ENCODE measurements around the gene PLA2G6.
"Not testable (repeated sequence)": the region's sequence is repeated elsewhere in the genome, so short reads cannot be mapped to it uniquely, and the experiment has no call there.

Gene PLA2G6

GRCh38 chr22:38129856-38130255, 51.8 kb downstream of the PLA2G6 start:
- no peak for DNase-seq

GRCh38 chr22:38129021-38129420, 52.6 kb downstream of the PLA2G6 start:
- no peak for DNase-seq

DNA sequence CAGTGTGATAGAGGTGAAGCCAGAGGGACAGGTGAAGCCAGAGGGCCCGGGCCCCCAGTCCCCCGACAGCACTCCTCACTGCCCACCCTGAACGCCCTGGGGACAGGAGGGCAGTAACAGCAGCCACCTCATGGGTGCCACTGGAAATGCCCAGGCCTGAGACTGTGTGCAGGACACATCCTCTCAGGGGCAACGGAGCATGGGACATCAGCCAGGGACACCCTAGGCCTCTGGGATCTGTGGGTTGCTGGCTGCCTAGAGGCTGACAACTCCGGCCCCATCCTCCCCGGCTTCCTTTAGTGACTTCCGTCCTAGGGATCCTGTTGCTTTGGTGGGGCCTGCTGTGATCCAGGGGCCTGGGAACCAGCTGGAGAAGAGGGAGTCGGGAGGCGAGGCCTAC, 53.8 kb downstream of the PLA2G6 start:
- no peak for DNase-seq

- no peak for DNase-seq
These were observed 54.5 kb downstream of the PLA2G6 start for GRCh38 chr22:38126928-38127668.

DNA sequence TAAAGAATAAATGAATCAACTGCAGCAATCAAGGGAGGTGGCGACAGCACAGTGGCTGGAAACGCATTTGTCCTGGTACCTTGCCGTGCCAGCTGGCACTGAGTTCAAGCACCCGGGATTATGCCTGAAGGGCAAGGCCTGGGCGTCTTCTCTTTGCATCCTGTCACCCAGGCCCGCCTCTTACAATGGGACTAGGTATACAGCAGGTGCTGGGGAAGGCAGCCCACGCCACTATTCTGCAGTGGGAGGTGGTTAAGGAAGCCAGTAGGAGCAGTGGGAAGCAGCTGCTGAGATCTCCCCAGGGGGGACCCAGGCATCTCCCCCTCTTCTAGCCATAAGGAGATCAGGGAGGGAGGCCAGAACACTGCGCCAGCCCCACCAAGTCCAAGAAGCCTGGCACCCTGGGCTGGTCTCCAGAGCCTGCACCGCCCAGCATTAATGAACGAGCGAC, 55.9 kb downstream of the PLA2G6 start:
- no peak for DNase-seq

- no peak for DNase-seq
These were observed 56.5 kb downstream of the PLA2G6 start for GRCh38 chr22:38125038-38125610.

DNA sequence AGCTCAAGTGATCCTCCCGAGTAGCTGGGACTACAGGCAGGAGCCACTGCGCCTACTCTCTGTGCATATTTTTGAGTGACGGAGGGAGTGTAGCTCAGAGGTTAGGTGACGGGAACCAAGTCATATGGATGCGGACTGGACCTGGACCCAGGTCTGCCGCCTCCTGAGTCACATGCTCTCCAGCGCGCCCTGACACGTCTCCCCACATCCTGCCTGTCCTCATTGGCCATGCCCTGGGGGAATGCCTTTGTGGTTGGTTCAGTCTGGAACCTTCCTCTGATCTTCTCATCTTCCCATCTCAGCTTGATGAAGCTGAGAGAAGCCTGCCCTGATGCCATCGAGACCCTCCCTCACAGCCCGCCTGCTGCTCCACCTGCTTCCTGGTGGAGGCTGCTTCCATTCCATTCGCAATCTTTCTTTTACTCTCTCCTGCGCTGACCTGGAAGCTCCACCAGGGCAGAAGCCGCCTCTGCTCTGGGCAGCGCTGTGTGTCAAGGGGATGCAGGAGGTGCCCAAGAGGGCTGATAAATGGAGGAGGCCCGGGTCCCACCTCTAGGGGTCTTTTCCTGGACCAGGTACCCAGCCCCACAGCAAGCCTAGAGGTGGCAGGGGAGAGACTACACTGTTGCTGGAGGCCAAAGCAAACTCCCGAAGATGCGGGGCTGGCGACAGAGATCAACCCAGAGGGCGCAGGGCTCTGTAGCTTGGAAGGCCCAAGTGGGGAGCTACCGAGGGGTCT, 57.2 kb downstream of the PLA2G6 start:
- no peak for DNase-seq

DNA sequence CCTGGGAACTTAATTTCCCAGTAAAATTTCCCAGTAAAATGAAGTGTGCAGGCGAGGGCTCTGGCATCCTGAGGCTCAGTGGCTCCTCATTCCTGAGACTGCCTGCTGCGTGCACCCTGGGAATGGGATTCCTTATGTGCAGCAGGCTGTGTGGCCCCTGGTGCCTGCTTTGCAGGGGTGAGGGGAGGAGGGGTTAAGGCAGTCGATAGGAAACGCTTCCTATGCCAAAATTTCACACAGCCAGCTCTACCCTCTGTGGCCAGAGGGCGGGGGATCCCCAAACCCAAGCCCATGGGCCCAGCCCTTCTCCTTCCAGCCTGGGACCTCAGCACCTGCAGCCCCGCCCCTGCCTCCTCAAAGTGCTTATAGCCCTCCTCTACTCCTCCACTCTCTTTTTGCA, 59.0 kb downstream of the PLA2G6 start:
- no peak for DNase-seq

GRCh38 chr22:38120359-38121110, 61.1 kb downstream of the PLA2G6 start:
- no peak for DNase-seq

DNA sequence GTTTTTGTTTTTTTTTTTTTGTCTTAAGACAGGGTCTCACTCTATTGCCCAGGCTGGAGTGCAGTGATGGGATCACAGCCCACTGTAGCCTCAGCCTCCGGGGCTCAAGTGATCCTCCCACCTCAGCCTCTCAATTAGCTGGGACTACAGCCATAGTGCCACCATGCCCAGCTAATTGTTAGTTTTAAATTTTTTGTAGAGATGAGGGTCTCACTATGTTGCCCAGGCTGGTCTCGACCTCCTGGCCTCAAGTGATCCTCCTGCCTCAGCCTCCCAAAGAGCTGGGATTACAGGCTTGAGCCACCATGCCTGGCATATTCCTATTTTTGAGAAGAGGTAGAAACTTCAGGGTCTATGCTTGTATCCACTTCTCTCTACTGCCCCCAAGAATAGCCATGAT, 62.9 kb downstream of the PLA2G6 start:
- not testable (repeated sequence) for DNase-seq

DNA sequence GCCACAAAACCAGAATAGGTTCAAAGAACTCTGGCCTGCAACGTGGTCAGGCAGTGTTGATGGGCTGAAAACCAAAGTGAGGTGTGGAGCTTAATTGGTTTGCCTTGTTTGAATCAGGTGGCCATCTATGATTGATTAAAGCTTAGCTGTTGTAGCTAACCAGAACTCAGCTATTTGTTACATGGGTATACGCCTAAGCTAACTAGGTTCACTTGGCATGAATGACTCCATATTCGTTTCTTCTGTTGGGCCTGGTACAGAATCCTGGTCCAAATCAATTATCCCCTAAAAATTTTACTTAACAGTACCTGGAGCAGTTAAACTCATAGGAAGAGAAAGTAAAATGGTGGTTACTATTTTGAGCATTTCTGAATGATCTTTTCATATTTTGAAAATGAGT, 63.4 kb downstream of the PLA2G6 start:
- DNase-seq: no peak

GRCh38 chr22:38117556-38117955, 64.1 kb downstream of the PLA2G6 start:
- DNase-seq: not testable (repeated sequence)

DNA sequence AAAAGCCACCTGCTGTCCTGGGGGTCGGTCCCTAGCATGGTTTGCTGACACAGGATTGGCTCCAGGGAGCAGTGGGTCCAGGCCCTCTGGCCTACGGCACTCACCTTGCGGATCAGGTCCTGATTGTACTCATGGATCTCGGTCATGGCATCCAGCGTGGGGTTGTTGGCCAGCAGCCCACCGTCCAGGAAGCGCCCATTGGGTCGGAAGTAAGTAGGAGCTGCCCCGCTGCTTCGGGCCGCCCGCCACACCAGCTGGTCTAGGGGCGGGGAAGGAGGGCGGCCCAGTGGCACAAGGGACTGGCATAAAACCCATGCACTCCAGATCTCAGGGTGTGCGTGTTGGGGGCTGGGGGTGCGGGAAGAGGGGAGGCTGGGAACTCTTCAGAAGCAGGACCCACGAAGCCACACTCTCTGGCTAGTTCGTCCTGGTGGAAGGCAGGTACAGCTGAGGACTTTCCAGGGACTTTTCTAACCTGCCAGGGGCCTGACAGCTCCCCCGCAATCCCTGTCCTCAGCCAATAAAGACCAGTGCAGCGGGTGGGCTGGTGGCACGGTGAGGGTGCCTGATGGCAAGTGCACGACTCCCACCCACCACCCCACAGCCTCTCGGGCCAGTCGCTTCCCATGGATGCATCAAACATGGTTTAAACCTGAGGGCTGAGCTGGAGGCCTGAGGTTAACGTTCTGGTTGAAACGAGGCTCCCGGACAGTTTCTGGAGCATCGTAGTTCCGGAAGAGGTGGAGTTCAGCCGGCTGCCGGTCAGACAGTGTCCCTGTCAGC, 66.0 kb downstream of the PLA2G6 start:
- no peak for DNase-seq

DNA sequence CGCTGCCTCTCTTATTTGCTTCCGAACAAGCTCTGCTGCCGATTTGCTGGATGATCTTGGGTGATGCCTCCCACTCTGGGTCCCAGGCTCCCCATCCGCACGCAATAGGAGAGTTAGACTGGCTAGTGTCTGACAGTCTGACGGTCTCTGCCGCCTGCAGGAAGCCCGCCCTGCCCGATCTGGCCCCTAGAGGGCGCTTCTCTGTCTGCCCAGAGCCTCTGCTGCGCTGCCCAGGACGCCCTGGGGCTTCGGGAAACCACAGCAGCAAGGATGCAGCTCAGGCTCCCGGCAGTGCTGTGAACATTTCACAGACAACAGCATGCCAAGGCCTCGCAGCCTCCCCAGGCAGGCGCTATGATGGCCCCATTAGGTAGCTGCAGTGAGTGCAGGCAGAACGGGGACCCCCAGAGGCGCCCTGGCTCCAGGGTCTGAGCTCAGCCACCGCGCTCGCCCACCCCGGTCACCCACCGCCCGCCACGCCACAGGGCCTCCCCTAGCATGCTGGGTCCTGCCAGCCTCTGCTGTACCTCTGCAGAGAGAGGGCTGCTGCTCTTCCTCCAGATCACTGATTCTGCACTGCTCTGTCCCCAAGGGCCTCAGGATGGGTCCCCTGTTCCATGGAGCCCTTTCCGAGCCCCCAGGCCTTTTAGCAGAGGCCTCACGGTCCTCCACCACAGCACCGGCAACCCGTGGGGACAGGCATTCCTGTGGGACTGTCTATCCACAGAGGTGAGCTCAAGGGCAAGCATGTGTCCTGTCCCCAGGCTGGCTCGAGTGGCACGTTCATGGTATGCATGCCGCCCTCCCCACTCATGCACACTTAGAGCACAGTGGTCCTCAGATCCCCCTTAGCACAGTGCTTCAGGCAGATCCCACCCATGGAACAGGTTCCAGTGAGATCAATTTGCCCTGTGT, 66.9 kb downstream of the PLA2G6 start:
- DNase-seq: peak; percentile 70 to 72

GRCh38 chr22:38112381-38112780, 69.2 kb downstream of the PLA2G6 start:
- no peak for DNase-seq

DNA sequence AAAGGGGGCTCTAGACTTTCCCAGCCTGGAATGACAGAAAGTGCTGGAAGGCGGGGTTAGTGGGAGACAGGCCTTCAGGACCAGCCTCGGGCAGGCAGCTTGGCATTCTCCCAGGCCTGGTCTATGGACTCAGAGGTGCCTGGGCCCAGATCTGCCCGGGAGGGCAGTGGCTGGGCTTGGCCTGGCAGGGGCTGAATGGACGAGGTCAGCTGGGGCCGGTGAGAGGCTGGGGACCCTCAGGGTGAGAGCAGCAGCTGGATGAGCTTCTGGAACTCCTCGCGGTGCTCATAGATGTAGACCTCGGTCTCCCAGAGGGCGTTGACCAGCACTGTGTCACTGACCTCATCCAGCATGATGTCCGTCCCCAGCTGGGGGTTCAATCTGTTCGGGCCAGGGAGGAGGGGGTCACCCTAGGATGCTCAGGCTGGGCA, 69.7 kb downstream of the PLA2G6 start:
- no peak for DNase-seq

- no peak for DNase-seq
These were observed 70.5 kb downstream of the PLA2G6 start for GRCh38 chr22:38110863-38111852.

GRCh38 chr22:38110008-38110862, 71.4 kb downstream of the PLA2G6 start, which contains the start of gene BAIAP2L2:
Gene BAIAP2L2 (minus strand): TSS chr22:38110684. CDS start chr22:38110525, 159 bp downstream.
- no peak for DNase-seq
